ENCODE measurements around the gene TPH2. TPM values are rescaled to one million over a fixed set of nuclear protein-coding genes. Genes with fewer than 3 reads are reported as not detected.

The TPH2 gene
- total RNA-seq, 3 donors from 2014 or later = not detected

DNA sequence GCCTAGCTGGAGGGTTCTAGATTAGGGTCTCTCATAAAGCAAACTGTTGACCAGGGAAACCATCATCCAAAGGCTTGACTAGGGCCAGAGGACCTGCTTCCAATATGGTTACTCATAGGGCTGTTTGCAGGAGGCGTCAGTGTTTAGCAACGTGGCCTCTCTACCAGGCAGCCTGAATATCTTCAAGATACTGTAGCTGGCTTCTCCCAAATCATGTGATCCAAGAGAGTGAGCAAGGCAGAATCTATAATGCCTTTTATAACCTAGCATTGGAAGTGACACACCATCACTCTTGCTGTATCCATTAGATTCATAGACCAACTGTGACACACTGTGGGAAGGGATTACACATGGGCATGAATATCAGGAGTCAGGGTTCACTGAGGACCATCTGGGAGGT is 17.3 kb downstream of the TPH2 start:
- no peak overlapping the region for H3K27ac ChIP-seq
- no peak overlapping the region for H3K4me3 ChIP-seq
- no peaks in the 10 kb centered on the region for H3K36me3 ChIP-seq
- intact Hi-C loops (cut with DNase I; ENCODE audit: low total_unique reads) = no loop called here
- H3K27me3 ChIP-seq = no peaks in the 10 kb centered on the region
- no peaks in the 10 kb centered on the region for H3K4me1 ChIP-seq
- no peak for DNase-seq (ENCODE audit: low spot score in 2 of 2)
- no peaks in the 10 kb centered on the region for H3K9me3 ChIP-seq
- TF ChIP-seq POLR2AphosphoS5 (IDR thresholded peaks at IDR 0.05) (no peak), CTCF (IDR thresholded peaks at IDR 0.05) (no peak), POLR2A (IDR thresholded peaks at IDR 0.05) (no peak)

DNA sequence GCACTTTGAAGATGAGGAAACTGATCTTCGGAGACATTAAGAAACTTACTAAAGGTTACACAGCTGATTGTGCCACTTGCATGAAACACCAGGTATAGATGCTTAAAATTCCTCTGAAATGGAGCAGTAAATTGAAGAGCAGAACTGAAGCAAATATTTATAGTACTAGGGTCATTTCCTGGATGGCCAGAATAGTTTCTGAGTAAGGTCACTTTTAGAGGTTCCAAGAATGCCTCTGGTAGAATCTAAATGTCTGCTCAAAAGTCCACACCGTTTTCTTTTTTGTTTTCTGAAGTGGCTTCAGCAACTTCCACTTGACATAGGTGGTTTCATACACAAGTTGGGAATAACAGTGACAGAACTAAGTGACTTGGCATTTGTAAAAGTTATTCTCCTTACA is 19.4 kb downstream of the TPH2 start:
- Histone ChIP-seq H3K4me1 (no peaks in the 10 kb centered on the region), H3K4me3 (no peak overlapping the region), H3K36me3 (no peaks in the 10 kb centered on the region), H3K27me3 (no peaks in the 10 kb centered on the region), H3K27ac (no peak overlapping the region), H3K9me3 (no peaks in the 10 kb centered on the region)
- no peak for DNase-seq (ENCODE audit: low spot score in 2 of 2)
- intact Hi-C loops (cut with DNase I; ENCODE audit: low total_unique reads) = no loop called here
- TF ChIP-seq POLR2A (IDR thresholded peaks at IDR 0.05) (no peak), CTCF (IDR thresholded peaks at IDR 0.05) (no peak), POLR2AphosphoS5 (IDR thresholded peaks at IDR 0.05) (no peak)

- H3K4me1 ChIP-seq = no peaks in the 10 kb centered on the region
- no peaks in the 10 kb centered on the region for H3K27me3 ChIP-seq
- no peak for TF ChIP-seq CTCF (IDR thresholded peaks at IDR 0.05)
- no peak for TF ChIP-seq POLR2A (IDR thresholded peaks at IDR 0.05)
- TF ChIP-seq POLR2AphosphoS5 (IDR thresholded peaks at IDR 0.05) = no peak
- DNase-seq (ENCODE audit: low spot score in 2 of 2) = no peak
- no peak overlapping the region for H3K4me3 ChIP-seq
- intact Hi-C loops (cut with DNase I; ENCODE audit: low total_unique reads) = no loop called here
- H3K36me3 ChIP-seq = no peaks in the 10 kb centered on the region
- H3K9me3 ChIP-seq = no peaks in the 10 kb centered on the region
- H3K27ac ChIP-seq = no peak overlapping the region
Observed at GRCh38 chr12:71958457-71958856, 19.8 kb downstream of the TPH2 start.

- H3K4me3 ChIP-seq = no peak overlapping the region
- no peaks in the 10 kb centered on the region for H3K36me3 ChIP-seq
- intact Hi-C loops (cut with DNase I; ENCODE audit: low total_unique reads) = no loop called here
- H3K27me3 ChIP-seq = no peaks in the 10 kb centered on the region
- H3K27ac ChIP-seq = no peak overlapping the region
- H3K4me1 ChIP-seq = no peaks in the 10 kb centered on the region
- no peak for DNase-seq (ENCODE audit: low spot score in 2 of 2)
- no peaks in the 10 kb centered on the region for H3K9me3 ChIP-seq
- TF ChIP-seq POLR2A (IDR thresholded peaks at IDR 0.05) (no peak), POLR2AphosphoS5 (IDR thresholded peaks at IDR 0.05) (no peak), CTCF (IDR thresholded peaks at IDR 0.05) (no peak)
Observed at GRCh38 chr12:71958993-71959578, 20.4 kb downstream of the TPH2 start.

GRCh38 chr12:71967211-71967610 is 28.6 kb downstream of the TPH2 start:
- H3K4me1 ChIP-seq = no peaks in the 10 kb centered on the region
- no peak overlapping the region for H3K4me3 ChIP-seq
- intact Hi-C loops (cut with DNase I; ENCODE audit: low total_unique reads) = loop anchor here (10.0 kb wide), 1 partner anchor 588 kb away; no protein-coding TSS in a partner anchor
- H3K27me3 ChIP-seq = no peaks in the 10 kb centered on the region
- no peak overlapping the region for H3K27ac ChIP-seq
- no peaks in the 10 kb centered on the region for H3K9me3 ChIP-seq
- DNase-seq (ENCODE audit: low spot score in 2 of 2) = no peak
- no peaks in the 10 kb centered on the region for H3K36me3 ChIP-seq
- TF ChIP-seq CTCF (IDR thresholded peaks at IDR 0.05) (no peak), POLR2A (IDR thresholded peaks at IDR 0.05) (no peak), POLR2AphosphoS5 (IDR thresholded peaks at IDR 0.05) (no peak)
